Stimulated activated CD8-positive, alpha-beta memory T cell treated with anti-CD3 and anti-CD28 coated beads, Interleukin-7, amount 100 ng/mL, for 1 hour (primary cell): ENCODE results near the gene NKD1.

Source experiments
- DNase-seq, 2 donors: peaks; one replicate each; pipeline ENCODE4 v3.0.0-alpha.2; 2020; ENCODE audit warnings: low read depth in 2 of 2

Gene NKD1

DNA sequence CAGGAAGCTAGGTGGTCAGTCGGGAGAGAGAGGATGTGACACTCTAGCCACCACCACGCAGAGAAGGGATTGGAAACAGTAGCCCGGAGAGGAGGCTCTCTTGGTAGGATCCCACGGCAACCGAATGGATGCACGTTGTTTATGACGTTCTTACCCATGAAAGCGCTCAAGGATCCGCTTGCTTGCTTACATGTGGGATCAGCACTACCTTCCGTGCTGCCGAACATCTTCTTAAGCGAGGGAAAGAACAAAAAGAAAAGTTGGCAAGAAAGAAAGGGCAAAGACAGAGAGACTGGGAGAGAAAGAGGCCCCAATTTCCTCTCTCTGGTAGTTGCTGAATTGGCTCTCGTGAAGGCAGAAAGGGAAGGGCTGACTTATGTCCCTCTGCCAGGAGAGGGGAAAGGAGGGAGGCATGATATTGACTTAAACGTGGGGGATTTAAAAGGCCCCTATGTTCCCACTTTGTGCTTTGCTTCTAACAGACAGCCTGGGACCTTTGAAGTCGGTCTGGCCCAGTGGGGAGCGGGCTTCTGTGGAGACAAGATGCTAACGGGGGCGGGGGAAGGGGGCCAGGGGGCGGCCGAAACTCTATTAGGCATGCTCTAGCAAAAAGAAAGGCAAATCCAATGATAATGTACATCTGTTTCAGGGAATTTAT lies 97.5 kb downstream of the NKD1 start:
- no peak for DNase-seq

DNA sequence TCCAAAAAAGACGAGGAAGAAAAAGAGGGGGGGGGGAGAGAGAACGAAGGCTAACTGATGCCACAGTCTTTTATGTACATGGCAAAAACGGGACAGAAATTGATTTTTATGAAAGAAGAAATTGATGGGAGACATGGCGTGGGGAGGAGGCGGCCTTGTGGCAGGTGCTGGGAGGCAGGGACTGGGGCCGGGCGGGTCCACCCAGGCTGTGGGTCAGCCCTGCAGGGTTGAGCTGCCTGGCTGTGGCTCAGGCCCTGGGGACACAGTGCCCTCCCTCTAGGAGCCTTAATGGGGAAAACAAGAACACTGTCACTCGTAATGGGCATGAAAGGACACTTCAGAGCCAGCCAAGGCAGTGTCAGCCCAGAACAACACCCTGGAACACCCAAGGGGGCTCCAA lies 98.1 kb downstream of the NKD1 start:
- no peak for DNase-seq

DNA sequence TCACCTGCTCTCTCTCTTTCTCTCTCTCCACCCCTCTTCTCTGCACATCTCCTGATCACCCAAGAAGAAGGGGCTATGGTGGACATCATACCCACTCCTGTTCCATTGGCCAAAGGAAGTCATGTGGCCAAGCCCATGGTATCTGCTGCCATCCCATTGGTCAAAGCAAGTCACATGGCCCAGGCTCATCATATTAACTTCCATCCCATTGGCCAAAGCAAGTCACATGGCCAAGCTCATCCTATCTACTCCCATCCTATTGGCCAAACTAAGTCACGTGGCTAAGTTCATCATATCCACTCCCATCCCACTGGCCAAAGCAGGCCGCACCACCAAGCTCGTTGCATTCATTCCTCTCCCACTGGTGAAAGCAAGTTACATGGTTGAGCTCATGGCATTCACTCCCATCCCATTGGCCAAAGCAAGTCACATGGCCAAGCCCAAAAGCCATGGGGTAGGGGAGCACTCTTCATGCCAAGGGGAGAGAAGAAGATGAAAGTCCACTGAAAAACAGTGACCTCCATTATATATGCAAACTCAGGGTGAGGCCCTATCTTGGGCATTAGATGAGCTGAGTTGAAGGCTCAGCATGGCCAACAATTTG lies 103.7 kb downstream of the NKD1 start:
- no peak for DNase-seq

DNA sequence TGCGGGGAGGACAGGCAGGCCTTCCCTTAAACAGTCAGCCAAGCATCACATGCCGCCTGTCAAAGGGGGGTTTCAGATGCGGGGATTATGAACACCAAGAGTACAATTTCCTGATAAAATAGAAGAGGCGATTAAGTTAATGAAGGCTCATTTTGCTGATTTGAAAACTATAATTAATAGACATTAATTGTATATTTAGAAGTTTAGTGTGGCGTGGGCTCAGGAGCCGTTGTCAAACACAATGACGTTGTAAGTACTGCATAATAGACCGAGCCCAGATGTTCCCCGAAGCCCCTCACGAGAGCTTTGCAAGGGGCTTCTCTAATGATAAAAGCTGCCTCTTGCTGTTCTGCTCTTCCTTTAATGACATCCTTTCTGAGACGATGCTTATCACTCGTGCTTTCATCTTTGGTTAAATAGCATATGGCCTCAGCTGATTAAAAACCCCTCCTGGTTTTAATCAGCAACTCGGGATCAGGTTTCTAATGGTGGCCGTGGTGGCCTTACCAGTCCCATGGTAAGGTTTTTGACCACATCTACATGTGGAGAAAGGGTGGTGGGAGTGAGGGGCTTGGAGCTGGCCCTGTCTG lies 104.7 kb downstream of the NKD1 start:
- DNase-seq = no peak

DNA sequence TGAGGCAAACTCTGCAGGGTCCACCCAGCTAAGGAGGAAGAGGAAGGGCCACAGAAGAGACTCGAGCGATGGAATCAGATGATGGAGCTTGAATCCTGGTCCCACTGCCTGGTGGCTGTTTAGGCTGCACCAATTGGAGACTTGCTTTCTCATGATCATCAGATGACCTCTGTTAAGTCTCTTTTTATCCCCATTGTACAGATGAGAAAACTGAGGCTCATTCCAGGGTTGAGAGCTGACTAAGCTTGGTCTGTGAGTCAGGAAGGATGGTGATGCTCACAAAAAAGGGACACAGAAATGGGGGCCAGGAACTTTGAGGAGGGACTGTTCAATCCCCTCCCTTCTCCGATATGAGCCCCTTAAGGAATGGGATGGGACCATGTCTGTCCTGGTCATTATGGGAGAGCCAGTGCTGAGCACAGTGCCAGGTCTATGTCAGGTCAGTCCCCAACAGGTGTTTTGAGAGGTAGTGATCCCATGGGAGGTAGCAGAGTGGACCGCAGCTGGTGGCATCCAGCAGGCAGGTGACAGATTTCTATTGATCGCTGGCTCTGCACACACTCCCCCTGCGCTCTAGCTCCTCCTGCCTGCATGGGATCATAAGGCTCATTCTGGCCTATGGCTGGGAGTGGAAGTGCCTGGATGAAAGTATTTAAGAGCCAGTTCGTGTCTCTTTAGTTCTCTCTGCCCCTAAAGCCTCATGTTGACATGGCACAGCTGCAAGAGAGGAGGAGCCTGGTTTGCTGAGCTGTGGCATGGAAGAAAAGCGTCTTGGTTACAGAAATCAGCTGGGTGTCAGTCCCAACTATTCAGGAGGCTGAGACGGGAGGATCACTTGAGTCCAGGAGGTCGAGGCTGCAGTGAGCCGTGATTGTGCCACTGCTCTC lies 105.7 kb downstream of the NKD1 start:
- DNase-seq = no peak

DNA sequence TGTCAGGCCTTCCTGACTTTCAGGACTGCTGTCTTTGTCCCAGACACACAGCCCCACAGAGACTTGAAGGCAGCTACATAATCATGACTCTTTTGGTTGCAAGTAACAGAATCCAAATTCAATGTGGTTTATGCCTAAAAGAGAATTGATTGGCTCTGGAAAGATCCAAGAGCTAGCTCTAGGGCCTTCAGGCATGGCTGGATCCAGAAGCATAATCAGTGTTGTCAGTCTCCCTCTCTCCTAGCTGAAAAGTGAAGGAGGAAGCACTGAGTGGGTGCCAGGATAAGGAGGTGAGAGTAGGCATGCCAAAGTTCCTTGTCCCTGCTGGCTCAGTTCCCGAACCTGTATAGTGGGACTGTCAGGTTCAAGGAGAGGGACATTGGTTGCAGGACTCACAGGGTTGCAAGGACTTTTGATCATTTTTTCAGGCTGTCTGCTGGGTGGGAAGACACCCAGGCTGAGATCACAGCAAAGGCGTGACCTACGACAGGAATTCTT lies 107.4 kb downstream of the NKD1 start:
- no peak for DNase-seq

DNA sequence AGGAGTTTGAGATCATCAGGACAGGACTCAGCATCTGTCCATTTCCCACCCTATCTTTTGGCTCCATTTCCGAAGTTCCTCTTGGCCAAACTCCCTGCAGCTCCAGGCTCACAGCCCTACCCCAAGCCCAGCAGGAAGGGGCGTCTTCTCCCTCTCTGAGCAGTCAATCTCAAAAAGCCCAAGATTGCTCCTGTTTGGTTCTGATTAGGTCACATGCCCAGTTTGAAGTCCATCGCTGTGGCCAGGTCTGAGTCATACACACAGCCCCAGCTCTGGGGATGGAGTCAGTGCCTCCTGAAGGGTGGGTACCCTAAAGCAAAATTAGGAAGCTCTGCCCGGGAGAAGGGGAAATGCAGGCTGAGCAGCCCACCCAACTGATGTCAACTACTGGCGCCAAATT lies 109.0 kb downstream of the NKD1 start:
- no peak for DNase-seq

DNA sequence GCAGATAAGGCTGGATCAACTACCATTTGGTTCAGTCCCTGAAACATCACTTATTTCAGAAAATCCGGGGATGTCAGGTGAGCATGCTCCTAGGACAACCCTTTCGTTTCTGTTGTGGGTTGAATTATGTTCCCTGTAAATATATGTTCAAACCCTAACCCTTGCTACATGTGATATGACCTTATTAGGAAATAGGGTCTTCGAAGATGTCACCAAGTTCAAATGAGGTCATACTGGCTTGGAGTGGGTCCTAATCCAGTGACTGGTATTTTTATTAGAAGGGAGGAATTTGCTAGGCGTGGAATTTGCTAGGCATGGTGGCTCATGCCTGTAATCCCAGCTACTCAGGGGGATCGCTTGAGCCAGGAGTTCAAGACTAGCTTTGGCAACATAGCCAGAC lies 111.6 kb downstream of the NKD1 start:
- no peak for DNase-seq

DNA sequence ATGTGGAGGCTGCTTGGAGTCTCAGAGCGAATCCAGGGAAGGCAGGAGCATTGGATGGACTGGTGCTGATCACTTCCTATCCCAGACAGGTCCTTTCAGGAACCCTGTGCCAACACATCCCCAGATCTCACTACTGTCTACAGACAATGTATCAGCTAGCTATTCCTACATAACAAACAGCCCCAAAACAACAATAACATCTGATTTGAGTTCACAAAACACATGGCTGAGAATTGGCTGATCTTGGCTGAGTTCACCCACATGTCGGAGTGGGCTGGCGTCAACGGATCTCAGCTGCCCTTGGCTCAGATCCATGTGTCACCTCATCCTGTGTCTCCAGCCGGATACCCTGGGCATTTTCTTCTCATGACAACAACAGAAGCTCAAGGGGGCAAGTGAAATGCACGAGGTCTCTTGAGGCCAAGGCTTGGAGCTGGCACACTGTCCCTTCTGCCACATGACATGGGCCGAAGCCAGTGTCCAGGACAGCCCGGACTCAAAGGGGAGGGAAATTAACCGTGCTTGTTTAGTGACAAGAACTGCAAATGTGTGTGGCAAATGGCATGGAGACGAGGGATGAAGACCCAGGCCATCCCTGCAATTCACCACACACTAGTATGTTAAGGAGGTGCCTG lies 114.2 kb downstream of the NKD1 start:
- no peak for DNase-seq

DNA sequence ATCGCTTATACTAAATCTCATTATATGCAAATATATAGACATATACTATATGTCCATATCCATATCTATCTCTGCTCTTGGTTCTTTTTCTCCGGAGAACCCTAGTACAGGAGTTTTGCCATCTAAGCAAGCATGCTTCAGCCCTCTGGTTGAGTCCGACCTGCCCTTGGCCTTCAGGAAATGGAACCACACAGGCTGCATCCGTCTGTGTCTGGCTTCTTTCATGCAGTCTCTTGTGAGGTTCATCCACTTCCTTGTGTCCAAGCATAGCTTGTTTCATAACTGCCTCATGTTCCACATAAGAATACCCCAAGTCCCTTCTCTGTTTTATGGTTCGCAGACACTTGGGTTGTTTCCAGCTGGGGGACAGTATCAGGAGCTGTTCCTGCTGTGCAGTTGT lies 116.1 kb downstream of the NKD1 start:
- DNase-seq = no peak

DNA sequence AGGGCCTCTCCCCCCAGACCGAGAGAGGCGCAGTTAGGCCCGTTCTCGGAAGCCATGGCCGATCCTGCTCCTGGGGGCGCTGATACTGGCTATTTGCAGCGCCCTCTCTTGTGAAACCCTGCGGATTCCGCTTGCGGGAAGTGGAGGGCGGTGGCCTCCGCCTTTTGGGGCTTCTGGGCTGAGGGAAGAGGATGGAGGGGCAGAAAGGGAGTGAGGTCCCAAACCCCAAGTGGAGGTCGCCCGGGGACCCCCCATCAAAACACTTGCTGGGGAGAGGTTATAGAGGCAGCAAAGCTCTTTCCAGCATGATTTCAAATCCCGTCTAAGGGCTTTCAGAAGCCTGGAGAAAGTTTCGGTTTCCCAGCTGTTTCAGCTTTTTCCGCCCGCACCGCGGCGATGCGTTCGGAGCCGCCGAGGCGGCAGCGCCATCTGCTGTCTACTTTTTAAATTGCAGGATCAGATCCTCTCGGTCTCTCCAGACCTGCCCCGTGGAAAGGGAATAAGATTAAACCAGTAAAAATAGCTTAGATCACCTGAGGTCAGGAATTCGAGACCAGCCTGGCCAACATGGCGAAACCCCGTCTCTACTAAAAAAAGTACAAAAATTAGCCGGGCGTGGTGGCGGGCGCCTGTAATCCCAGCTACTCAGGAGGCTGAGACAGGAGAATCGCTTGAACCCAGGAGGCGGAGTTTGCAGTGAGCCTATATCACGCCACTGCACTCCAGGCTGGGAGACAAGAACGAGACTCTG lies 117.1 kb downstream of the NKD1 start:
- peak; percentile 78 to 90 for DNase-seq

DNA sequence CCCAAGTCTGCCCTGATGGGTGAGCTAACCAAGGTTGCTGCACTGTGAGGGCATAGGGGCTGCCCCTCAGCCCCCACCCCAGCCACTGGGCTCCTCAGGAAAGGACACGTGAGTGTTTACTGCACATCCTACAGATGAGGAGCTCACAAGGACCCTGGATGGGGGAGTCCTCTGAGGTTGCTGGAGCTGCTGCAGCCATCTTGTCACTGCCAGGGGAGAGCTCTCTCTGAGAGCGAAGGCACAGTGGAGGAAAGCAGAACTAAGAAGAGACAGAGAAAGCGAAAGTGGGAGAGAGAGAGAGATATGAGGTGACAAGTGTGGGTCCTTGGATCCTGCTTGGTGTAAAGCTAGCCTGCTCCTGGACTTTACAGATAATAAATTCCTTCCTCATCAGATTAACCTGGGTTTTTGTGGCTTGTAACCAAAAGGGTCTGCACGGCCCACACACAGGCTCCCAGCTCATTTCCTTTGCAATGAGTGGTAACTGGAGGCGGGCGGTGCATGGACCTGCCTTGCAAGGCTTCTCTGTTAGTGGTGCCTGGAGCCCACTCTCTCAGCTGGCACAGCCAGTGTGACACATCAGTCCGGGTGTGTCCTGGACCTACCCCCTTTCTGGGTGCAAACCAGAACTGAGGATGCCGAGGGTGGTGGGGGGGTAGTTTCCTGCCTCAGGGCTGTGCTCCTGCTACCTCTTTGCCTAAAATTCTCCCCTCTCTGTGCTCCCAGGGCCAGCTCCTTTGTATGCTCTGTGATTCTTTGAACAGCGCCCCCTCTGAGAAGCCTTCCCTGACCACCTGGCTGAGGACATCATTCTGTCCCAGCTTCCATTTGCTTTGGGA lies 118.7 kb downstream of the NKD1 start:
- DNase-seq = no peak

DNA sequence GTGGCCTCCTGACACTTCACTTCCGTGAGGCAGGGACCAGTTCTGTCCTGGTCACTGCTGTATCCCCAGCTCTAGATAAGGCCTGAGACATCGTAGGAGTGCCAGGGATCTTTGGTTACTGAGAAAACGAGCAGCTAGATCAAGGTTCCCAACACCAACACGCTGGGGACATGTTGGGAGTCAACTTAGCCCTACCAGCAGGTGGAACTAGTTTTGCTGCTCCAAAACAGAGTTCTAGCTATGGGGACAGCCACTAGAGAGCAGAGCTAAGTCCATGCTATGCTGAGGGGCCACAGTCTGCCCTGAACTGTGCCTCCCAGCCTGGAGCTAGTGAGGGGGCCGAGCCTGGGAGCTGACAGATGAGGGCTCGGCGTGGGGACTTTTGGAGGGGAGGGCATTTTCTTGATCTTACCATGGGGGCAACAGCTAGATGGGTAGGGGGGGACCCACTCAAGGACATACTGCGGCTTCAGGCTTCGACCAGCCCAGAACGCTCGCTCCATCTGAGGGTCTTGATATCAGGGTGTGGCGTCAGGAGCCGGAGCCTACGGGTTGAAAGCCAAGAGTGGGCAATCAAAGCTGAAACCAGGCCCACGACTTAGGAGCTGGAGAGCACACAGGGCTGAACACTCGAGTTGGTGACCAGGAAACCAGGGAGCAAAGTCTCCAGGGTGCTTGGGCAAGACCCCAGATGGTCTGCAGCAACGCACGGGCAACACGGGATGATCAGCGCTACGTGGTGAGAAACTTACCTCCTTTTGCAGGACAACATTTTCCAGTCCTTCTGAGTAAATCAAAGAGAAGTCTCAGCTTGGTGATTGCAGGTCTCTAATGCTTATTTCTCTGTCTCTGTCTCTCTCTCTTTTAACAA lies 119.5 kb downstream of the NKD1 start:
- DNase-seq = no peak

DNA sequence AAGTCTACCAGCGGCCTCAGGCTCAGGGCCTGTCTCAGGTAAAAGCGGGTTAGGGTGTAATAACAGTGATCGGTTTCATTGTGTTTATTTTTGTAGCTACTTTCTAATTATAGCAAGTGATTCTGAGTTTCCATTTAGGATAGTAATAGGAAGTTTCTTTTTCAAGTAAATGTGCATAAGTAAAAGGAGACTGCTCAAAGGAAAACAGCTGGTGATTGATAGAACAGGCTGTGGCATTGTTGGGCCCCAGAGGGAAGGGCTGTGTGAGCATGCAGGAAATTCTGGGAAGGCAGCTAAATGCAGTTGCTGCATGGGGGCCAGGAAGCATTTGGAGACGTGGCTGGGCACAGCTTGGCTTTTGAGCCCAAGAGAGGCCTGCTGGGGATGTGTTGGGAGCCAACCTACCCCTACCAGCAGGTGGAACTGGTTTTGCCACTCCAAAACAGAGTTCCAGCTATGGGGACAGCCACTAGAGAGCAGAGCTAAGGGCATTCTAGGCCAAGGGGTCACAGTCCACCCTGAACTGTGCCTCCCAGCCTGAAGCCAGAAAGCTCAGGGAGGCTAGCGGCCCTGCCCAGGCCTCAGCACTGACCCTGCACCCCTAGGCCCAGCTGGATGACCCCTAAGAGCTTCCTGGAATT lies 120.3 kb downstream of the NKD1 start:
- no peak for DNase-seq

DNA sequence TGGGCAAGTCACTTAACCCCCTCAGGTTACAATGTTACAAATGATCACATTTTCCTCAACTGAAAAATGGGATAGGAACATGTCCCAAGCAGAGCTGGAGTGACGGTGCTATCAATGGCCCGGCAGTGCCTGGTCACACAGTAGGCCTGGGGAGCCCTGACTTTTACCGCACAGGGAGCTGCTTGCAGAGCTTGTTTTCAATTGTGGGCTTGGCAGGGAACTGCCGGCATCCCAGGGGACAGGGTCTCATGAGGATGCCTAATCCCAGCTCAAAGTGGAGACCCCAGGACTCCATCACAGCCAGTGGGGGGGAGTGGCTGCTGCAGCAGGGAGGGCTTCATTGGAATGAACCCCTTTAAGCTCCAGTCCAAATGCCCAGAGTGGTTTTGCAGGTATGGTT lies 121.5 kb downstream of the NKD1 start:
- DNase-seq = no peak

DNA sequence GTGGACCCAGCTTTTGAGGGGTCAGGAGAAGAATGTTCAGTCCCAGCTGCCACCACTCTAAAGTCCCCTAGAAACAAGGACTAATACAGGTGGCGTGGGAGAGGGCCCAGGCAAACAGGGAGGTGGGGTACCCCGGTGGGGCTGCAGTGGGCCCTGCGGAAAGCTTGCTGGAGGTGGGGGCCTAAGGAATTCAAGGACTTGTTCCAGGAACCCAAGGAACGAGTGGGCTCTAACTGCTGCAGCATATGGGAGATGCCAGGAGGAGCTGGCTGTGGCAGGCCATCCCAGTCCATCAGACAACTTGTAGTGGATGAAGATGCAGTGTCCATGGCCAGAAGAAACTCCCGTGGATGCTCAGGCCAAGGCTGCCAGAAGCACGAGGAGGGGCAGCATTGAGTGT lies 122.3 kb downstream of the NKD1 start:
- no peak for DNase-seq

DNA sequence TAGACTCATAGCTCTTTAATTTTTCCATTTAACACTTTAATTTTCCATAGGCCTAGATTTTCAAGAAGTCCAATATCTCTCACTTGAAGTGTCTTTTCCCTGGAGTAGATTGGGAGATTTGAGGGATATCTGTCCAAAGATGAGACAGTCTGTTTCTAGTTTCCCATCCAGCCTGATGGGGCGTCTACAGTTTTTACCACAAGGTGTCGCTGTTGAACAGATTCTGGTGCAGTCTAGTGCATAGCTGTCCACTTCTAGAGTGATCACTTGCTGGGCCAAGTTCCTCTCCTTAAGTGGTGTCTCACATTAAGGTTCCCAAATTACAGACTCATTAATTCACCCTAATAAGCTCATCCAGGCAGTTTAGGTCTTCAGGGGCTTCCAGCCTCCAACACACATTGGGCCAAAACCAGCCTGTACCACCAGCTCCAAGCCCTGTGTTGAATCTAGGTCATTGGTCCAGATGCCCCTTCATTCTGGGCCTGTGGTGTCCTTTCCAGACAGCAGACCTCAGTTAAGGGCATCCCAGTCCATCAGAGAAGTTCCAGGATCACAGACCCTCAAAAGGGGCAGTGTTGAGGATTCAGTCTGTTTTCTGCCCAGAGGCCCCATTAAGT lies 123.6 kb downstream of the NKD1 start:
- peak in 1 of 2 donors; percentile 30 for DNase-seq
